Fibroblast of pulmonary artery (primary cell): ENCODE data around the gene EXT2.
A peak's percentile ranks its signal among the peaks of the same experiment; 100 is the strongest.

Source experiments
- DNase-seq: peaks from one replicate; pipeline ENCODE4 v3.0.0-alpha.2; 2010; ENCODE audit warnings: low read depth
- H3K4me3 ChIP-seq: replicated peaks from 2 replicates; pipeline ENCODE4 v1.5.1; 2011; ENCODE audit warnings: low read depth, mild to moderate bottlenecking, control low read depth, low read length, moderate library complexity
- CTCF ChIP-seq: IDR thresholded peaks from 2 replicates; pipeline ENCODE4 v1.5.1; 2011; ENCODE audit warnings: mild to moderate bottlenecking, control low read depth, low read length, inconsistent platforms; ENCODE audit errors: missing control alignments

EXT2 gene

GRCh38 chr11:44057340-44057739 lies 38.1 kb upstream of the EXT2 start:
- no peak overlapping the region for H3K4me3 ChIP-seq
- no peak for TF ChIP-seq CTCF
- DNase-seq: peak; percentile 20

GRCh38 chr11:44058275-44058674 lies 37.2 kb upstream of the EXT2 start:
- TF ChIP-seq CTCF: no peak
- H3K4me3 ChIP-seq: no peak overlapping the region
- DNase-seq: no peak

- no peak overlapping the region for H3K4me3 ChIP-seq
- no peak for TF ChIP-seq CTCF
- peak; percentile 4 for DNase-seq
These were observed 30.3 kb upstream of the EXT2 start for GRCh38 chr11:44065161-44065661.

- DNase-seq: peak; percentile 96
- peak; percentile 69 for TF ChIP-seq CTCF
- peak within 1 kb of the TSS; percentile 59 for H3K4me3 ChIP-seq
These were observed 29.4 kb upstream of the EXT2 start, which contains the start of gene ACCS for GRCh38 chr11:44065841-44066731. Gene ACCS (plus strand): TSS chr11:44066270. CDS start chr11:44067628, 1,358 bp downstream.

GRCh38 chr11:44066732-44067141 lies 28.7 kb upstream of the EXT2 start:
- peak; percentile 80 for DNase-seq
- peak overlapping the region; percentile 59 for H3K4me3 ChIP-seq
- TF ChIP-seq CTCF: no peak

GRCh38 chr11:44067266-44067665 lies 28.2 kb upstream of the EXT2 start:
- no peak for DNase-seq
- peak overlapping the region; percentile 59 for H3K4me3 ChIP-seq
- TF ChIP-seq CTCF: no peak

- no peak for DNase-seq
- no peak overlapping the region for H3K4me3 ChIP-seq
- no peak for TF ChIP-seq CTCF
These were observed 27.3 kb upstream of the EXT2 start for GRCh38 chr11:44068180-44068579.
